ENCODE results near the gene DSC1.
A peak's percentile ranks its signal among the peaks of the same experiment; 100 is the strongest.

DSC1 gene

GRCh38 chr18:31204166-31204565 is 41.5 kb upstream of the DSC1 start:
- Histone ChIP-seq H2AK5ac (ENCODE audit: low read depth, low read length) (no peak overlapping the region), H3K23ac (ENCODE audit: low read depth, low read length, poor library complexity) (no peak overlapping the region), H3K18ac (ENCODE audit: low read length) (no peak overlapping the region), H2BK5ac (ENCODE audit: low read length) (no peak overlapping the region), H3K27ac (replicated peaks; ENCODE audit: low read length) (no peak overlapping the region), H3K4ac (ENCODE audit: low read length) (no peak overlapping the region), H3K4me2 (ENCODE audit: insufficient read depth, low read length, poor library complexity, severe bottlenecking) (no peak overlapping the region), H2BK15ac (ENCODE audit: low read length) (no peak overlapping the region), H3K79me1 (ENCODE audit: low read depth, low read length) (no peaks in the 10 kb centered on the region), H3K27me3 (ENCODE audit: control insufficient read depth in 3 of 3, insufficient read depth in 3 of 3, low read depth in 1 of 3, low read length in 3 of 3) (no peaks in the 10 kb centered on the region), H4K8ac (ENCODE audit: low read depth, low read length) (no peak overlapping the region), H3K9me3 (replicated peaks in 1 of 2; ENCODE audit: control insufficient read depth in 2 of 2, insufficient read depth in 1 of 2, low read depth in 1 of 2, low read length in 2 of 2) (no peaks in the 10 kb centered on the region), H3K9ac (ENCODE audit: low read depth, low read length, poor library complexity) (no peak overlapping the region), H3K36me3 (replicated peaks in 1 of 2; ENCODE audit: control insufficient read depth in 2 of 2, insufficient read depth in 2 of 2, low read length in 2 of 2) (no peaks in the 10 kb centered on the region), H2AFZ (ENCODE audit: low read length) (no peak overlapping the region), H4K91ac (ENCODE audit: low read depth, low read length, poor library complexity) (no peak overlapping the region), H2BK120ac (ENCODE audit: low read depth, low read length) (no peak overlapping the region), H3K4me1 (ENCODE audit: control insufficient read depth in 2 of 2, insufficient read depth in 1 of 2, low read depth in 1 of 2, low read length in 2 of 2) (peaks cover 7 to 22% of the 10 kb centered on the region in 2 donors), H3K4me3 (ENCODE audit: low read length in 2 of 2) (no peak overlapping the region), H3K14ac (ENCODE audit: low read length) (no peak overlapping the region), H2BK12ac (ENCODE audit: low read length) (no peak overlapping the region)
- no peak for DNase-seq (ENCODE audit: low spot score)
- WGBS, 2 donors (ENCODE audit: extremely low coverage in 2 of 2, insufficient read length in 2 of 2, insufficient replicate concordance in 1 of 2) = no CpG with 5 or more reads among the region's 2 CpGs

- H2BK120ac ChIP-seq (ENCODE audit: low read depth, low read length) = no peak overlapping the region
- H3K18ac ChIP-seq (ENCODE audit: low read length) = no peak overlapping the region
- no peaks in the 10 kb centered on the region for H3K79me1 ChIP-seq (ENCODE audit: low read depth, low read length)
- H2BK12ac ChIP-seq (ENCODE audit: low read length) = no peak overlapping the region
- H3K23ac ChIP-seq (ENCODE audit: low read depth, low read length, poor library complexity) = no peak overlapping the region
- H2BK5ac ChIP-seq (ENCODE audit: low read length) = no peak overlapping the region
- no peak overlapping the region for H2BK15ac ChIP-seq (ENCODE audit: low read length)
- no peak overlapping the region for H3K4ac ChIP-seq (ENCODE audit: low read length)
- no peak overlapping the region for H2AK5ac ChIP-seq (ENCODE audit: low read depth, low read length)
- H3K9ac ChIP-seq (ENCODE audit: low read depth, low read length, poor library complexity) = no peak overlapping the region
- no peak overlapping the region for H3K4me2 ChIP-seq (ENCODE audit: insufficient read depth, low read length, poor library complexity, severe bottlenecking)
- H3K4me1 ChIP-seq (ENCODE audit: control insufficient read depth in 2 of 2, insufficient read depth in 1 of 2, low read depth in 1 of 2, low read length in 2 of 2) = peaks cover 7 to 24% of the 10 kb centered on the region in 2 donors
- peak overlapping the region; percentile 84 for H2AFZ ChIP-seq (ENCODE audit: low read length)
- no peak for DNase-seq (ENCODE audit: low spot score)
- H3K27ac ChIP-seq (replicated peaks; ENCODE audit: low read length) = no peak overlapping the region
- no peaks in the 10 kb centered on the region for H3K9me3 ChIP-seq (replicated peaks in 1 of 2; ENCODE audit: control insufficient read depth in 2 of 2, insufficient read depth in 1 of 2, low read depth in 1 of 2, low read length in 2 of 2)
- no peak overlapping the region for H4K91ac ChIP-seq (ENCODE audit: low read depth, low read length, poor library complexity)
- H3K4me3 ChIP-seq (ENCODE audit: low read length in 2 of 2) = no peak overlapping the region
- no peak overlapping the region for H4K8ac ChIP-seq (ENCODE audit: low read depth, low read length)
- H3K14ac ChIP-seq (ENCODE audit: low read length) = no peak overlapping the region
- no peaks in the 10 kb centered on the region for H3K27me3 ChIP-seq (ENCODE audit: control insufficient read depth in 3 of 3, insufficient read depth in 3 of 3, low read depth in 1 of 3, low read length in 3 of 3)
- no peaks in the 10 kb centered on the region for H3K36me3 ChIP-seq (replicated peaks in 1 of 2; ENCODE audit: control insufficient read depth in 2 of 2, insufficient read depth in 2 of 2, low read length in 2 of 2)
- no CpG with 5 or more reads among the region's 5 CpGs for WGBS, 2 donors (ENCODE audit: extremely low coverage in 2 of 2, insufficient read length in 2 of 2, insufficient replicate concordance in 1 of 2)
Measured at GRCh38 chr18:31203794-31204148, 41.1 kb upstream of the DSC1 start.

GRCh38 chr18:31203096-31203793 is 40.6 kb upstream of the DSC1 start:
- Histone ChIP-seq H4K91ac (ENCODE audit: low read depth, low read length, poor library complexity) (no peak overlapping the region), H3K27me3 (ENCODE audit: control insufficient read depth in 3 of 3, insufficient read depth in 3 of 3, low read depth in 1 of 3, low read length in 3 of 3) (no peaks in the 10 kb centered on the region), H2AFZ (ENCODE audit: low read length) (peak overlapping the region; percentile 84), H4K8ac (ENCODE audit: low read depth, low read length) (no peak overlapping the region), H2AK5ac (ENCODE audit: low read depth, low read length) (no peak overlapping the region), H3K9me3 (replicated peaks in 1 of 2; ENCODE audit: control insufficient read depth in 2 of 2, insufficient read depth in 1 of 2, low read depth in 1 of 2, low read length in 2 of 2) (no peaks in the 10 kb centered on the region), H3K27ac (replicated peaks; ENCODE audit: low read length) (no peak overlapping the region), H3K4me3 (ENCODE audit: low read length in 2 of 2) (no peak overlapping the region), H3K14ac (ENCODE audit: low read length) (no peak overlapping the region), H3K36me3 (replicated peaks in 1 of 2; ENCODE audit: control insufficient read depth in 2 of 2, insufficient read depth in 2 of 2, low read length in 2 of 2) (no peaks in the 10 kb centered on the region), H2BK12ac (ENCODE audit: low read length) (no peak overlapping the region), H3K18ac (ENCODE audit: low read length) (no peak overlapping the region), H2BK5ac (ENCODE audit: low read length) (no peak overlapping the region), H3K9ac (ENCODE audit: low read depth, low read length, poor library complexity) (no peak overlapping the region), H3K4me1 (ENCODE audit: control insufficient read depth in 2 of 2, insufficient read depth in 1 of 2, low read depth in 1 of 2, low read length in 2 of 2) (peaks cover 7 to 26% of the 10 kb centered on the region in 2 donors), H2BK15ac (ENCODE audit: low read length) (no peak overlapping the region), H3K23ac (ENCODE audit: low read depth, low read length, poor library complexity) (no peak overlapping the region), H3K79me1 (ENCODE audit: low read depth, low read length) (no peaks in the 10 kb centered on the region), H3K4ac (ENCODE audit: low read length) (no peak overlapping the region), H3K4me2 (ENCODE audit: insufficient read depth, low read length, poor library complexity, severe bottlenecking) (no peak overlapping the region), H2BK120ac (ENCODE audit: low read depth, low read length) (no peak overlapping the region)
- no peak for DNase-seq (ENCODE audit: low spot score)
- no CpG with 5 or more reads among the region's 9 CpGs for WGBS, 2 donors (ENCODE audit: extremely low coverage in 2 of 2, insufficient read length in 2 of 2, insufficient replicate concordance in 1 of 2)

GRCh38 chr18:31199190-31199769 is 36.6 kb upstream of the DSC1 start:
- Histone ChIP-seq H2BK120ac (ENCODE audit: low read depth, low read length) (no peak overlapping the region), H4K91ac (ENCODE audit: low read depth, low read length, poor library complexity) (no peak overlapping the region), H3K4me1 (ENCODE audit: control insufficient read depth in 2 of 2, insufficient read depth in 1 of 2, low read depth in 1 of 2, low read length in 2 of 2) (peaks cover 0 to 19% of the 10 kb centered on the region in 2 donors), H2BK12ac (ENCODE audit: low read length) (no peak overlapping the region), H2BK15ac (ENCODE audit: low read length) (no peak overlapping the region), H3K4ac (ENCODE audit: low read length) (no peak overlapping the region), H2AFZ (ENCODE audit: low read length) (peak overlapping the region; percentile 43), H3K36me3 (replicated peaks in 1 of 2; ENCODE audit: control insufficient read depth in 2 of 2, insufficient read depth in 2 of 2, low read length in 2 of 2) (no peaks in the 10 kb centered on the region), H3K23ac (ENCODE audit: low read depth, low read length, poor library complexity) (no peak overlapping the region), H3K18ac (ENCODE audit: low read length) (no peak overlapping the region), H3K27ac (replicated peaks; ENCODE audit: low read length) (no peak overlapping the region), H2AK5ac (ENCODE audit: low read depth, low read length) (no peak overlapping the region), H3K79me1 (ENCODE audit: low read depth, low read length) (no peaks in the 10 kb centered on the region), H3K9me3 (replicated peaks in 1 of 2; ENCODE audit: control insufficient read depth in 2 of 2, insufficient read depth in 1 of 2, low read depth in 1 of 2, low read length in 2 of 2) (no peaks in the 10 kb centered on the region), H4K8ac (ENCODE audit: low read depth, low read length) (no peak overlapping the region), H3K9ac (ENCODE audit: low read depth, low read length, poor library complexity) (no peak overlapping the region), H3K14ac (ENCODE audit: low read length) (no peak overlapping the region), H3K4me2 (ENCODE audit: insufficient read depth, low read length, poor library complexity, severe bottlenecking) (no peak overlapping the region), H3K4me3 (ENCODE audit: low read length in 2 of 2) (no peak overlapping the region), H3K27me3 (ENCODE audit: control insufficient read depth in 3 of 3, insufficient read depth in 3 of 3, low read depth in 1 of 3, low read length in 3 of 3) (no peaks in the 10 kb centered on the region), H2BK5ac (ENCODE audit: low read length) (no peak overlapping the region)
- DNase-seq (ENCODE audit: low spot score) = no peak
- no CpG with 5 or more reads among the region's 5 CpGs for WGBS, 2 donors (ENCODE audit: extremely low coverage in 2 of 2, insufficient read length in 2 of 2, insufficient replicate concordance in 1 of 2)
